Right renal pelvis (tissue), 4 donors: ENCODE measurements around the gene GABRA5. TPM values are rescaled to one million over a fixed set of nuclear protein-coding genes. Genes with fewer than 3 reads are reported as not detected.
A peak's percentile ranks its signal among the peaks of the same experiment; 100 is the strongest.

Experiments used
- DNase-seq, 4 donors: peaks; one replicate each; pipeline ENCODE4 v3.0.0-alpha.2; 2013; ENCODE audit warnings: low read depth in 4 of 4, low spot score in 3 of 4, missing footprints in 1 of 4
- polyA plus RNA-seq, 4 donors: library from polyadenylated mRNA; unstranded; fragments of 120-200 nt; gene quantifications; one replicate each; pipeline ENCODE4 v1.2.1, GENCODE V29; 2013; ENCODE audit not compliant: insufficient read length in 4 of 4

Gene GABRA5
- polyA plus RNA-seq, 4 donors, result 0.14 to 0.45 (median 0.36) TPM

GRCh38 chr15:26910715-26911114 lies 43.9 kb downstream of the GABRA5 start:
- DNase-seq, result no peak

GRCh38 chr15:26921433-26921832 lies 54.6 kb downstream of the GABRA5 start:
- DNase-seq, result no peak

- no peak for DNase-seq
Observed at GRCh38 chr15:26926081-26926480, 59.2 kb downstream of the GABRA5 start.

GRCh38 chr15:26928051-26928450 lies 61.2 kb downstream of the GABRA5 start:
- no peak for DNase-seq

- DNase-seq, result no peak
Observed at GRCh38 chr15:26929588-26929987, 62.7 kb downstream of the GABRA5 start.

- no peak for DNase-seq
Observed at GRCh38 chr15:26934848-26935247, 68.0 kb downstream of the GABRA5 start.

- DNase-seq, result no peak
Observed at GRCh38 chr15:26935322-26935721, 68.5 kb downstream of the GABRA5 start.

GRCh38 chr15:26936502-26936901 lies 69.6 kb downstream of the GABRA5 start:
- no peak for DNase-seq

- DNase-seq, result no peak
Observed at GRCh38 chr15:26937134-26937533, 70.3 kb downstream of the GABRA5 start.

GRCh38 chr15:26939398-26939797 lies 72.5 kb downstream of the GABRA5 start:
- DNase-seq, result no peak

- DNase-seq, result no peak
Observed at GRCh38 chr15:26941489-26941888, 74.6 kb downstream of the GABRA5 start.

- DNase-seq, result peak in 3 of 4 donors; percentile 16 to 43 (median 36)
Observed at GRCh38 chr15:26943866-26944265, 77.0 kb downstream of the GABRA5 start.

- DNase-seq, result no peak
Observed at GRCh38 chr15:26945046-26945445, 78.2 kb downstream of the GABRA5 start.

- no peak for DNase-seq
Observed at GRCh38 chr15:26950001-26950400, 83.1 kb downstream of the GABRA5 start.

- no peak for DNase-seq
Observed at GRCh38 chr15:26954403-26954802, 87.5 kb downstream of the GABRA5 start.

- peak in 1 of 4 donors; percentile 37 for DNase-seq
Observed at GRCh38 chr15:26967719-26968269, 100.9 kb downstream of the GABRA5 start.

GRCh38 chr15:26968806-26969205 lies 101.9 kb downstream of the GABRA5 start:
- no peak for DNase-seq

- peak in 2 of 4 donors; percentile 16 to 40 for DNase-seq
Observed at GRCh38 chr15:26970712-26971210, 103.9 kb downstream of the GABRA5 start, which contains the start of gene GABRG3. Gene GABRG3, plus strand, starts transcription at chr15:26971181.

- peak in 1 of 4 donors; percentile 5 for DNase-seq
Observed at GRCh38 chr15:26971271-26972018, 104.6 kb downstream of the GABRA5 start.

- DNase-seq, result no peak
Observed at GRCh38 chr15:26972636-26973035, 105.8 kb downstream of the GABRA5 start.

GRCh38 chr15:26974120-26974780 lies 107.4 kb downstream of the GABRA5 start:
- peak in 2 of 4 donors; percentile 24 to 31 for DNase-seq
